ENCODE results near the gene PANK3. TPM values are rescaled to one million over a fixed set of nuclear protein-coding genes. Genes with fewer than 3 reads are reported as not detected.
"Not testable (repeated sequence)": the region's sequence is repeated elsewhere in the genome, so short reads cannot be mapped to it uniquely, and the experiment has no call there.

PANK3 gene
- total RNA-seq, 1 donor from 2014 or later: 57.7 TPM

DNA sequence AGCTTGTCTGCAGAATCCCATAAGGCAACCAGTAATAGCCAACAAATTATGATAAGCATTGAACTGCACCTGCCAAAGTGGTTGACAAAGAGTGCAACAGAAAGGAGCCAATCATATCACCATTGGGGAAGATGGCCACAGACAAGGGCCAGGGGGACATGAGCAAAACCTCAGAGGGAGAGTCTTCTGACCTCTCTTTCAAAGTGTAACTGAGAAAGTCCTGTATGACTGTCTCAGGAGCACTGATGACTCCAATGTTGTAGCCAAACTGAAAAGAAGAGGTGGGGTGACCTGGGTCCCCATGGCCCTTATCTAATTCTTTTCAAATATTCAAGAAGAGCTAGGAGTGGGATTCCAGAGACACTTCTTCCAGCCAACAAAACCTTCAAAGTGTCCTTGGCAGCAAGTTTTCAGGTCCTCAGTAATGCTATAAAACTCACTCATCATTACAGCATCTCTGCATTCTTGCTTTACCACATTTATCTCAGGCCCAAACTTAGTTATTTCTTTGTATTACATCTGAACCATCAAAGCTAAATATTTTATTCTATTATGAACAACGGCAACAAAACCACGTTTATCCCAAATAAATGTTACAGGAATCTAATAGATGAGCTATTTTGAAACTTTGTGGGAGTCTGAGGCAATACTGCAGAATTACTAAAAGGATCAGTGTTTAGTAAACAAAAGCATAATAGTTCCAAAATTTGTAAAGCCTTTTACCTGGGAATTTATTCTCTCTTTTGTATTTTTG lies 25.6 kb downstream of the PANK3 start:
- DNase-seq (no peak), ATAC-seq (ENCODE audit: low read depth) (no peak)
- intact Hi-C loops (cut with micrococcal nuclease): no loop called here
- Mint-ChIP-seq H3K27me3 (no peaks in the 10 kb centered on the region), H3K27ac (no peak overlapping the region), H3K4me3 (no peak overlapping the region), H3K36me3 (ENCODE audit: low read depth) (peaks cover 84% of the 10 kb centered on the region), H3K9me3 (no peaks in the 10 kb centered on the region), H3K4me1 (no peaks in the 10 kb centered on the region)
- POLR2A ChIA-PET: no interaction called here
- TF ChIP-seq CTCF (IDR thresholded peaks at IDR 0.05): no peak
- CTCF ChIA-PET: no interaction called here

- POLR2A ChIA-PET: no interaction called here
- Mint-ChIP-seq H3K27ac (no peak overlapping the region), H3K4me1 (no peaks in the 10 kb centered on the region), H3K36me3 (ENCODE audit: low read depth) (peaks cover 81% of the 10 kb centered on the region), H3K27me3 (no peaks in the 10 kb centered on the region), H3K4me3 (no peak overlapping the region), H3K9me3 (no peaks in the 10 kb centered on the region)
- CTCF ChIA-PET: no interaction called here
- no peak for ATAC-seq (ENCODE audit: low read depth)
- no peak for DNase-seq
- TF ChIP-seq CTCF (IDR thresholded peaks at IDR 0.05): no peak
- intact Hi-C loops (cut with micrococcal nuclease): no loop called here
Measured at GRCh38 chr5:168552146-168552545, 27.0 kb downstream of the PANK3 start.

GRCh38 chr5:168550656-168551055 lies 28.5 kb downstream of the PANK3 start:
- H3K27me3 Mint-ChIP-seq: no peaks in the 10 kb centered on the region
- intact Hi-C loops (cut with micrococcal nuclease): no loop called here
- peaks cover 70% of the 10 kb centered on the region for H3K36me3 Mint-ChIP-seq (ENCODE audit: low read depth)
- DNase-seq: no peak
- no peak overlapping the region for H3K4me3 Mint-ChIP-seq
- POLR2A ChIA-PET: no interaction called here
- TF ChIP-seq CTCF (IDR thresholded peaks at IDR 0.05): no peak
- no peak overlapping the region for H3K27ac Mint-ChIP-seq
- no peaks in the 10 kb centered on the region for H3K4me1 Mint-ChIP-seq
- CTCF ChIA-PET: no interaction called here
- no peak for ATAC-seq (ENCODE audit: low read depth)
- H3K9me3 Mint-ChIP-seq: no peaks in the 10 kb centered on the region

GRCh38 chr5:168549554-168549953 lies 29.6 kb downstream of the PANK3 start:
- no peaks in the 10 kb centered on the region for H3K27me3 Mint-ChIP-seq
- ATAC-seq (ENCODE audit: low read depth) (no peak), DNase-seq (no peak)
- H3K9me3 Mint-ChIP-seq: no peaks in the 10 kb centered on the region
- H3K4me1 Mint-ChIP-seq: no peaks in the 10 kb centered on the region
- TF ChIP-seq CTCF (IDR thresholded peaks at IDR 0.05): no peak
- no peak overlapping the region for H3K27ac Mint-ChIP-seq
- H3K4me3 Mint-ChIP-seq: no peak overlapping the region
- CTCF ChIA-PET: no interaction called here
- intact Hi-C loops (cut with micrococcal nuclease): no loop called here
- H3K36me3 Mint-ChIP-seq (ENCODE audit: low read depth): peaks cover 65% of the 10 kb centered on the region
- POLR2A ChIA-PET: no interaction called here

DNA sequence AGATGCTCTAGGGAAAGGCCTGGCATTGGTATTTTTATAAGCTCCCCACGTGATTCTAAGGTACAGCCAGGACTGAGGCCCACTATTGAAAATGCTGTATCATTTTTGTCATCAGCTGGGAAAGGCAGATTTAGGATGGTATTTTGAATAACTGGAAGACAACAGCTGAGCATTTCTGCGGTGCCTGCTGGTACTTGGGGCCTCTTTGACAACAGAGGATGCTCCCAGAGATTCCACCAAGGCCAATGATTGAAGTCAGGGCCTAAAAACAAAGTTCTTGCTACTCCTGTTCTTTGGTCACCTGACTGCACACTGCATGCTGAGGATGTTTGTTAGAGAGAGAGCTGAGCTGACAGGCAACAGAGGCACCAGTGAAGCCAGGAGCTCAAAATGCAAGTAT lies 42.0 kb downstream of the PANK3 start:
- CTCF ChIA-PET: no interaction called here
- no peaks in the 10 kb centered on the region for H3K9me3 Mint-ChIP-seq

DNA sequence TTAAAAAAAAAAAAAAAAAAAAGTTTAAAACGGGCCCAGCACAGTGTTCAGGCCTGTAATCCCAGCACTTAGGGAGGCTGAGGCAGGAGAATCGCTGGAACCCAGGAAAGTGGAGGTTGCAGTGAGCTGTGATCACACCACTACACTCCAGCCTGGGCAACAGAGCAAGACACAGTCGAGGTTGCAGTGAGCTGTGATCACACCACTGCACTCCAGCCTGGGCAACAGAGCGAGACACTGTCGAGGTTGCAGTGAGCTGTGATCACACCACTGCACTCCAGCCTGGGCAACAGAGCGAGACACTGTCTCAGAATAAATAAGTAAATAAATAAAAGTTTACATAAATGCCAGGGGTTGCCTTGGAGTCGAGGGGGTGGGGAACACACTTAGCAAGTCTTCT lies 44.8 kb downstream of the PANK3 start:
- CTCF ChIA-PET; H3K4me3 Mint-ChIP-seq; H3K27ac Mint-ChIP-seq; H3K36me3 Mint-ChIP-seq (ENCODE audit: low read depth); intact Hi-C loops (cut with micrococcal nuclease); H3K4me1 Mint-ChIP-seq; DNase-seq; H3K9me3 Mint-ChIP-seq; POLR2A ChIA-PET; ATAC-seq (ENCODE audit: low read depth): not testable (repeated sequence)
- peaks cover 18% of the 10 kb centered on the region for H3K27me3 Mint-ChIP-seq

More for the DNA sequence above, 42.0 kb downstream of the PANK3 start:
- TF ChIP-seq CTCF (IDR thresholded peaks at IDR 0.05): no peak
- ATAC-seq (ENCODE audit: low read depth) (no peak), DNase-seq (no peak)
- no peaks in the 10 kb centered on the region for H3K4me1 Mint-ChIP-seq
- POLR2A ChIA-PET: no interaction called here
- H3K36me3 Mint-ChIP-seq (ENCODE audit: low read depth): no peaks in the 10 kb centered on the region
- H3K27ac Mint-ChIP-seq: no peak overlapping the region
- H3K4me3 Mint-ChIP-seq: no peak overlapping the region
- peaks cover 6% of the 10 kb centered on the region for H3K27me3 Mint-ChIP-seq
- intact Hi-C loops (cut with micrococcal nuclease): no loop called here
